Tibial nerve (tissue), 4 donors: ENCODE measurements around the gene IFNAR2. TPM values are rescaled to one million over a fixed set of nuclear protein-coding genes. Genes with fewer than 3 reads are reported as not detected.

Experiments
- DNase-seq, 2 donors: peaks; one replicate each; pipeline ENCODE4 v3.0.0-alpha.2; 2019; ENCODE audit warnings: low spot score in 2 of 2
- H3K27ac ChIP-seq, 4 donors: fragments of 200-600 bp; sonication (generic) in 3 of 4; one replicate each; pipeline ENCODE4 v1.5.1; 2017 to 2019; ENCODE audit warnings: mild to moderate bottlenecking in 1 of 4
- H3K27me3 ChIP-seq, 2 donors: fragments of 200-600 bp; sonication (generic) in 1 of 2; one replicate each; pipeline versions ENCODE4 v1.5.1 to v1.6.0; 2017 to 2019
- H3K36me3 ChIP-seq, 3 donors: fragments of 200-600 bp; sonication (generic); one replicate each; pipeline ENCODE4 v1.5.1; 2018 to 2019
- H3K4me1 ChIP-seq, 4 donors: fragments of 200-600 bp; sonication (generic) in 3 of 4; one replicate each; pipeline ENCODE4 v1.5.1; 2017 to 2019
- H3K4me3 ChIP-seq, 4 donors: fragments of 200-600 bp; sonication (generic) in 3 of 4; one replicate each; pipeline ENCODE4 v1.5.1; 2017 to 2019; ENCODE audit warnings: mild to moderate bottlenecking in 1 of 4, moderate library complexity in 1 of 4
- H3K9me3 ChIP-seq, 4 donors: fragments of 200-600 bp; sonication (generic) in 3 of 4; one replicate each; pipeline ENCODE4 v1.5.1; 2017 to 2019
- EP300 ChIP-seq, 2 donors: sonication (generic); formaldehyde crosslinking; IDR thresholded peaks; one replicate each; pipeline ENCODE4 v1.6.1; 2017; ENCODE audit warnings: antibody characterized with exemption in 2 of 2, mild to moderate bottlenecking in 1 of 2
- POLR2A ChIP-seq, 2 donors: fragments of 450-650 bp; IDR thresholded peaks; one replicate each; pipeline ENCODE4 v1.6.1; 2017; ENCODE audit warnings: antibody characterized with exemption in 2 of 2, mild to moderate bottlenecking in 2 of 2, moderate library complexity in 2 of 2
- WGBS, 2 donors: methylation state at CpG; one replicate each; pipeline ENCODE4 v1.1.5; 2018; 5-methylcytosine and 5-hydroxymethylcytosine counted together
- total RNA-seq, 4 donors: library from RNA; depleted of rRNA; stranded (reverse); fragments of >200 nt; gene quantifications; one replicate each; pipeline ENCODE4 v1.1.0, GENCODE V29; 2016
- TF ChIP-seq, protein P1 (sequence below), 5 experiments: fragments of 200-600 bp in 3 of 5; fragments of 450-650 bp in 2 of 5; sonication (generic) in 3 of 5; IDR thresholded peaks; one replicate each; pipeline ENCODE4 v1.5.1; 2016 to 2019; ENCODE audit warnings: antibody characterized with exemption in 5 of 5, mild to moderate bottlenecking in 3 of 5, moderate library complexity in 2 of 5

IFNAR2 gene
- total RNA-seq, 4 donors from 2014 or later: 12.3 to 47.4 (median 29.4) TPM

DNA sequence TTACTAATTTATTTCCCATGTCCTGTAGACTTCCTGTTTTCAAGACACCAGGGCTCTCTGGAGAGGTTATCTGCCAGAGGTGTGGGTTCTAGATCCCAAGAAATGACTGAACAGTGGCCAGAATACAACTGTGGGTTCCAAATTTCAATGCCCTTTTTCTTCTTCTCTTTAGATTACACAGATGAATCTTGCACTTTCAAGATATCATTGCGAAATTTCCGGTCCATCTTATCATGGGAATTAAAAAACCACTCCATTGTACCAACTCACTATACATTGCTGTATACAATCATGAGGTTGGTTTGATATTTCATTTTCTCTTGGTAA, 15.0 kb downstream of the IFNAR2 start:
- H3K4me3 ChIP-seq: no peak overlapping the region
- peaks cover 7 to 70% (median 12%) of the 10 kb centered on the region in 3 donors for H3K36me3 ChIP-seq
- peak overlapping the region in 1 of 4 donors; percentile 26 for H3K27ac ChIP-seq
- no peaks in the 10 kb centered on the region for H3K27me3 ChIP-seq
- TF ChIP-seq POLR2A (IDR thresholded peaks at IDR 0.05): no peak
- TF ChIP-seq, protein P1, sequence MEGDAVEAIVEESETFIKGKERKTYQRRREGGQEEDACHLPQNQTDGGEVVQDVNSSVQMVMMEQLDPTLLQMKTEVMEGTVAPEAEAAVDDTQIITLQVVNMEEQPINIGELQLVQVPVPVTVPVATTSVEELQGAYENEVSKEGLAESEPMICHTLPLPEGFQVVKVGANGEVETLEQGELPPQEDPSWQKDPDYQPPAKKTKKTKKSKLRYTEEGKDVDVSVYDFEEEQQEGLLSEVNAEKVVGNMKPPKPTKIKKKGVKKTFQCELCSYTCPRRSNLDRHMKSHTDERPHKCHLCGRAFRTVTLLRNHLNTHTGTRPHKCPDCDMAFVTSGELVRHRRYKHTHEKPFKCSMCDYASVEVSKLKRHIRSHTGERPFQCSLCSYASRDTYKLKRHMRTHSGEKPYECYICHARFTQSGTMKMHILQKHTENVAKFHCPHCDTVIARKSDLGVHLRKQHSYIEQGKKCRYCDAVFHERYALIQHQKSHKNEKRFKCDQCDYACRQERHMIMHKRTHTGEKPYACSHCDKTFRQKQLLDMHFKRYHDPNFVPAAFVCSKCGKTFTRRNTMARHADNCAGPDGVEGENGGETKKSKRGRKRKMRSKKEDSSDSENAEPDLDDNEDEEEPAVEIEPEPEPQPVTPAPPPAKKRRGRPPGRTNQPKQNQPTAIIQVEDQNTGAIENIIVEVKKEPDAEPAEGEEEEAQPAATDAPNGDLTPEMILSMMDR (IDR thresholded peaks at IDR 0.05): no peak
- TF ChIP-seq EP300 (IDR thresholded peaks at IDR 0.05): no peak
- H3K4me1 ChIP-seq: peaks cover 0 to 19% (median 1%) of the 10 kb centered on the region in 4 donors
- H3K9me3 ChIP-seq: no peaks in the 10 kb centered on the region
- no peak for DNase-seq
- 86 to 93% methylated on average over 2 of the region's 2 CpGs for WGBS, 2 donors

DNA sequence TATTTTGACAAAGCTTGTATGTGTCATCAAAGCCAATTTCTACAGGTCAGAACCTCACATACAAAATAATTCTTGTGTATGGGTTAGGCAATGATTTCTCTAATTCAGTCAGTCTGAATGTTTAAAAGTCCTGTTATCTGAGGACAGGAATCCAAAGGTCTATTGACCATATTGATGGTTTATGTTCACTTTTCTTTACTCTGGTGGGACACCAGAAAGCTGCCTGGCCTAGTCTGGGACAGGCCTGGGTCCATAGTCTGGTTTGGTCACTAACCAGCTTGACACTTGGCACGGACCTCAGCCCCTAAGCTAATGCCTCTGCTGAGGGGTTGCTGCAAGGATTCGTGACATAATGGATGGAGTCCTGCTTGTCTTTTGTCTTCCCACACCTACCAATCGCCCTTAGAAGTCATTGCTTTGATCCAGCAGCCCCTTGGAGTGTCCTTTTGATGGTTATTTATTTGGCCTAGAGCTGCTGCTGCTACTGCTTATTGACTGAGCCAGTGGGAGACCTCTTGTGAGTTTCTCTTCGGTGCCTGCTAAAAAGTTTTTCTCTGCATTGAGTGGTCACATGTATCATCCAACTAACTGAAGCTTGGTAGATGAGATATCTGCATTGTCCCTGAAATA, 15.7 kb downstream of the IFNAR2 start:
- no peak overlapping the region for H3K4me3 ChIP-seq
- no peak for DNase-seq
- peaks cover 7 to 76% (median 12%) of the 10 kb centered on the region in 3 donors for H3K36me3 ChIP-seq
- H3K27me3 ChIP-seq: no peaks in the 10 kb centered on the region
- TF ChIP-seq EP300 (IDR thresholded peaks at IDR 0.05) (no peak), POLR2A (IDR thresholded peaks at IDR 0.05) (no peak)
- TF ChIP-seq, protein P1 (IDR thresholded peaks at IDR 0.05): no peak
- H3K4me1 ChIP-seq: peaks cover 0 to 19% (median 1%) of the 10 kb centered on the region in 4 donors
- WGBS, 2 donors: 66 to 78% methylated on average over 4 of the region's 4 CpGs
- H3K27ac ChIP-seq: no peak overlapping the region
- H3K9me3 ChIP-seq: no peaks in the 10 kb centered on the region

DNA sequence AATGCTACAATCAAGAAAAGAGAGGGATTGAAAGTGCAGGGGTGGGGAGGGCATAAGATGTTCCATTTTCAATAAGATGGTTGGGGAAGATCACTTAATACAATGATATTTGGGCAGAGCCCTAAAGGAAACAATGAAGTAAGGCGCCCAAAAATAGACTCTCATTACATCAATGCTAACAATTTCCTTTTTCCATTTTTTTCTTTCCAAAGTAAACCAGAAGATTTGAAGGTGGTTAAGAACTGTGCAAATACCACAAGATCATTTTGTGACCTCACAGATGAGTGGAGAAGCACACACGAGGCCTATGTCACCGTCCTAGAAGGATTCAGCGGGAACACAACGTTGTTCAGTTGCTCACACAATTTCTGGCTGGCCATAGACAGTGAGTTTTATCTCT, 16.8 kb downstream of the IFNAR2 start:
- H3K4me3 ChIP-seq: no peak overlapping the region
- 86 to 89% methylated on average over 5 of the region's 5 CpGs for WGBS, 2 donors
- no peak for TF ChIP-seq POLR2A (IDR thresholded peaks at IDR 0.05)
- H3K4me1 ChIP-seq: peaks cover 0 to 12% (median 1%) of the 10 kb centered on the region in 4 donors
- no peak for DNase-seq
- H3K36me3 ChIP-seq: peaks cover 7 to 85% (median 12%) of the 10 kb centered on the region in 3 donors
- H3K27ac ChIP-seq: peak overlapping the region in 1 of 4 donors; percentile 3
- H3K27me3 ChIP-seq: no peaks in the 10 kb centered on the region
- H3K9me3 ChIP-seq: no peaks in the 10 kb centered on the region

DNA sequence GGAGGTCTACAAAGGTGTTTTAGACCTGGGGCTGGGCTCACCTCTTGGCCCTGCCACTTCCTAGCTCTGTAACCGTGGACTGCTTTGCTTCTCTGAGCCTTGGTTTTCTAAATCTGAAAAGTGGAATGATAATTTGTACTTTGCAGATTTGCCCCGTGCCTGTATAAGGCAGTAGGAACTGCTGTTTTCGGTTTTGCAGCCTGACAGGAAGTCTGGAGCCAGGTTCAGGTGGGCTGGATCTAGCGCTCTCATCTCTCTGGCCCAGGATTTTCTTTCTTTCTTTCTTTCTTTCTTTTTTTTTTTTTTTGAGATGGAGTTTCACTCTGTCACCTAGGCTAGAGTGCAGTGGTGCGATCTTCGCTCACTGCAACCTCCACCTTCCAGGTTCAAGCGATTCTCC, 17.2 kb downstream of the IFNAR2 start:
- TF ChIP-seq, protein P1 (IDR thresholded peaks at IDR 0.05): no peak
- TF ChIP-seq EP300 (IDR thresholded peaks at IDR 0.05): no peak
- TF ChIP-seq POLR2A (IDR thresholded peaks at IDR 0.05): no peak
- Histone ChIP-seq H3K4me1 (peaks cover 0 to 10% (median 1%) of the 10 kb centered on the region in 4 donors), H3K9me3 (no peaks in the 10 kb centered on the region), H3K27me3 (no peaks in the 10 kb centered on the region), H3K27ac (peak overlapping the region in 1 of 4 donors; percentile 3), H3K36me3 (peaks cover 7 to 86% (median 12%) of the 10 kb centered on the region in 3 donors), H3K4me3 (no peak overlapping the region)
- WGBS, 2 donors: 95 to 96% methylated on average over 7 of the region's 7 CpGs
- DNase-seq: no peak

DNA sequence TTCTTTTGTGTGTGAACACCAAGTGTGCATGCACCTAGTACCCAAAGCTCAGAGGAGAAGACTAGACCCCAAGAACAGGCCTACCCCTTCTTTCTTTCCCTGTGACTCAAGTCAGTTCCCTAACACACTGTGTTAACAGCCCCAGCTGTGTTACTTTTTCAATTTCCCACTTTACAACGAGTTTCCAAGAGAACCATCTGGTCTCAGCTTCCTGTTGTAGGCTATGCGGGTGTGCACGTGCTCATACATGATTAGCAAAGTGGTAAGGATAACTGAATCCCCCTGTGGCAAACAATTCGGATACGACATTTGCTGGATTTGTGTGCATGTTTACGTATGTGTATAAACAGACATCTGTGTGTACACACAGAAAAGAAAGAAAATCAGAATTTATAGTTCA, 17.9 kb downstream of the IFNAR2 start:
- no peak overlapping the region for H3K27ac ChIP-seq
- H3K36me3 ChIP-seq: peaks cover 7 to 90% (median 12%) of the 10 kb centered on the region in 3 donors
- no peak for DNase-seq
- TF ChIP-seq EP300 (IDR thresholded peaks at IDR 0.05): no peak
- no peak for TF ChIP-seq POLR2A (IDR thresholded peaks at IDR 0.05)
- TF ChIP-seq, protein P1 (IDR thresholded peaks at IDR 0.05): no peak
- no peaks in the 10 kb centered on the region for H3K27me3 ChIP-seq
- H3K9me3 ChIP-seq: no peaks in the 10 kb centered on the region
- no peak overlapping the region for H3K4me3 ChIP-seq
- WGBS, 2 donors: 71% methylated on average over 6 of the region's 6 CpGs
- H3K4me1 ChIP-seq: peaks cover 0 to 8% (median 1%) of the 10 kb centered on the region in 4 donors
